Left kidney (tissue), 2 donors: ENCODE measurements around the gene LIN37. TPM values are rescaled to one million over a fixed set of nuclear protein-coding genes. Genes with fewer than 3 reads are reported as not detected.
"Not testable (repeated sequence)": the region's sequence is repeated elsewhere in the genome, so short reads cannot be mapped to it uniquely, and the experiment has no call there.

ENCODE experiments used
- DNase-seq: peaks from one replicate; pipeline ENCODE4 v3.0.0-alpha.2; 2013
- polyA plus RNA-seq: library from polyadenylated mRNA; unstranded; fragments of 120-200 nt; gene quantifications from one replicate; pipeline ENCODE4 v1.2.1, GENCODE V29; 2013; ENCODE audit not compliant: insufficient read length

Gene LIN37
- polyA plus RNA-seq, 1 donor = 8.8 TPM

DNA sequence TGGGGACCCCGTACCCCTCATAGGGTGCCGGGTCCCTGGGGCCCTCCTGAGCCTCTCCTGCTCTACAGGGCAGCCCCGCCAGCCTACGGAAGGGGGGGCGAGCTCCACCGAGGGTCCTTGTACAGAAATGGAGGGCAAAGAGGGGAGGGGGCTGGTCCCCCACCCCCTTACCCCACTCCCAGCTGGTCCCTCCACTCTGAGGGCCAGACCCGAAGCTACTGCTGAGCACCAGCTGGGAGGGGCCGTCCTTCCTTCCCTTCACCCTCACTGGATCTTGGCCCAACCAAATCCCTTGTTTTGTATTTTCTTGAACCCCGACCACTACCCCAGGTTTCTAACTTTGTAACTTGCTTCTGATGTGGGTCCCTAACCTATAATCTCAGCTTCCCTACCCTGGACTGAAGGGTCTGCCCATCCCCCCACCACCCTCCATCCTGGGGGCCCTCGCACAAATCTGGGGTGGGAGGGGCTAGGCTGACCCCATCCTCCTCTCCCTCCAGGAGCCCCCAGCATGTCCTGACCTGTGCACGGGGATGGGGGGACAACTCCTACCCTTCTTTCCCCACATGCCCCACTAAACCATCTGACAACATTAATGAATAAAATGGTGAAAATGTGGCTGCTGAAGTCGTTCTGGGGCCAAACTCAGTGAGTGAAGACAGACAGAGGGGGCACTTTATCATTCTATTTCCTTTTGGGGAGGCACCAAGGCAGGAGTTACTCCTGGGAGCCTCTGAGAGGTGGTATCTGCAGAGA is 40.0 kb downstream of the LIN37 start:
- DNase-seq = no peak

DNA sequence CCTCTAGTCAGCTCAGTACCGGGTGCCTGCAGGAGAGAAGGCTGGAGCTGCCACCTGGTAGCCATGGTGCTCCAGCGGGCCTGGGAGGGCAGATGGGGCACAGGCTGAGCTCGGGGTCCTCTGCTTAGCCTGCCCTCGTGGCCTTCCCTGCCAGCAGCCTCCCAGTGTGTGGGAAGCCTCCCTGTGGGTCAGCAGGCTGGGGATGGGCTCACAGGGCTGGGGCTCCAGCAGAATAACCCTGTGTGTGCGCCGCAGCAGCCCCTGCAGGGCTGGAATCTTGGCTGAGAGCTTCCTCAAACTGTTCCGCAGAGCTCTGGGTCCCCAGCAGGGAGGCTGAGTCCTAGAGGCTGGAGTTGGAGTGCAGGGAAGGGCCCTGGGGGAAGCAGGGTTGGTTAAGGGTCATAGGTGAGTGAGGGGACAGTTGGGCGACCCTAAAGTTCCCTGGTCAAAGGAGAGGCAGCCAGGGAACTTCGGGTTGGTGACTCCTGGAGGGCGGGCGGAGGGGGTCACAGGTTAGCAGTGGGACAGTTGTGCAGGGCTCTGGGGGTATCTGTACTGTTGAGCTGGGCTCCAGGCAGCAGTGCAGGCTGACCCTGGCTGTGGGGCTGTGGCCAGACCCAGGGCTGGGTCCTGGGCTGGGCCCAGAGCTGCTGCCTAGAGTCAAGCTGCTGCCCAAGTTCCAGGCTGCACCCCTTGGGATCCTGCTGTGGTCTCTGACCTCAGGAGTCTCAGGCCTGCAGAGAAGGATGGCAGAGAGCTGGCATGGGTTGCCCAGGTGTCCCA is 41.0 kb downstream of the LIN37 start:
- DNase-seq = no peak

DNA sequence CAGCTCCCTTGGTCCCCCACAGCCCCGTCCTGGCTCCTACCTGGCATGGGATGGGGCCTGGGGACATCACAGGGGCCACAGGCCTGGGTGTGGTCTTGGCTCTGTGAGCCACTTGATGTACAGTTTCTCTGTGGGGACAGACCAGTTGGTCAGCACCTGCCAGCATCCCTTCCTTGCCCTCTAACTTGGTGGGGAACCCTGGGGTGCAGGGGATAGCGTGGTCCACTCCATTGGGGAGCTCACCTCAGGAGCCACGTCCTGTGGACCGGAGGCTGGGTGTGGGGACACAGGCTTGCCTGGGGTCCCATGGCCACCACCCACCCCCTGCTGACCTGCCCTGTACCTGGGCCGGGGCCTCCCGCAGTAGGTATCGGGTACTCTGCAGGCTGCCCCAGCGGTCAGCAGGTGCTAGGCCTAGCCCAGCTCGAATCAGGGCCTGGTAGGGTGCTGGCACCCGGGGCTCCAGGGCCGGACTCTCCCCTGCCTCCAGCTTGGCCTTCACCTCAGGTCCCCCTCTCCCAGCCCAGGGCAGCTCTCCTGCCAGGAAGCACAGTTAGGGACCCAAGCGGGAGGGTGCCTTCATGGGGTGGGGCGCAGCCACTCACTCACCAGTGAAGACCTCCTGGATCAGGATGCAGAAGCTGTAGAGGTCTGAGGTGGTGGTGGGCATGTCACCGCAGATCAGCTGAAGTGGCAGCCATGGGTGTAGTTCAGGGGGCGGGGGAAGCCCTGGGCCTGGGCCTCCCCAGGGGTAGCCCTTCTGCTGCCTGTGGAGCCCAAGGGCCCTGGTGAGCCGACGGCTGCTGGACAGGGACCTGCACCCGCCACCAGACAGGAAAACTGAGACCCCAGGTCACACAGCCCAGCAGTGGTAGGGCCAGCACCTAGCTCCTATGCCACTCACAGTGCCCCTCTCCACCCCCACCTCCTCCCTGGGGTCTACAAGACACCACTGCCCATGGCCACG is 41.9 kb downstream of the LIN37 start:
- no peak for DNase-seq

DNA sequence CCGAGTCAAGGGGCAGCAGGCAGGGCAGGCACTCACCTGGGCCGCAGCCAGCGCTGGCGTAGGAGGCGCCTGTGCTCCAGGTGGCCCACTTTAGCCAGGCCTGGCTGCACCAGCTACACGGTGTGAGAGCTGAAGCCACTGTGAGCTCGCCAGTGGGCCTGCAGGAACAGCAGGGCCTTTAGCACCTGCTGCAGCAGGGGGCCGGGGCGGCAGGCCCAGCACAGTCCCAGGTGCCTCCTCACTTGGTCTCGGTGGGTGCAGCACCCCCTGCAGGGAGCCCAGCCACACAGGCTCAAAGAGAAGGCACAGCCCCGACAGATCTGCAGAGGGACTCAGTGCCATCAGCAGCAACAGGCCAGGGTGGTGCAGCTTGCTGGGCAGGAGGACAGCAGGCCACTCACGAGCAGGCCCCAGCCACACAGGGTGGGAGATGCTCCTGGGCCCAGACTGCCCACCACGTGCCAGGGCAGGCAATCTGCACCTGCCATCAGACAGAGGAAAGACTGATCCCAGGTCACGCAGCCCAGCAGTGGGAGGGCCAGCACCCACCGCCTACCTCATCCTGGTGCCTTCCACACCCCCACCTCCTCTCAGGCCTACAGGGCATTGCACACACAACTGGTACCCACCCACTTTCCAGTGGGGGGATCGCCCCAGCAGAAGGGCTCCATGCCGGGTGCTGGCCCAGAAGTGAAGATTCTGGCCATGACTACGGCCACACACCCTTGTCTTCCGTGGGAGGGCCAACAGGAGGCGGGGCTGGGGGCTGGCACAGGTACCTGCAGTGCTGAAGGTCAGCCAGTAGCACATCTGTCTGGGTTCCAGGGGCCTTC is 42.8 kb downstream of the LIN37 start:
- DNase-seq = no peak

DNA sequence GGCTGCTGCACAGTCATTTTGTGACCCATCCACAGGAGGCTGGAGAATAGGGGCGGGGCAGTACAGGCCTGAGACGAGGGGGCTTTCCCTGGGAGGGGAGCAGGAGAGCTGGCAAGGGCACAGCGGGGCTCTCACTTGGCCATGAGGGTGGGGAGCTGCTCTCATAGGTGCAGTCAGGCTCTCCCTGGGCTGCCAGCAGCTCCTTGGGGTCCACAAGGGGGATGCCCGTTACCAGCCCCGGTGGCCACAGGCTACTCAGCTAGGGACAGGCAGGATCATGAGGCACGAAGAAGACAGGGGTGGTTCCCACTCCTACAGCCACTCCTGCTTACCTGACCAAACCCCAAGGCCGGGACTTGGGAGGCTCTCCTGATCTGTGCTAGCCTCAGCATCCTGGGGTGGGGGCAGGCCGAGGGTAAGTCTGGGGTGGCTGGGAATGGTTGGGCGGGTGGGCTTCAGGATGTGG is 43.5 kb downstream of the LIN37 start:
- no peak for DNase-seq

DNA sequence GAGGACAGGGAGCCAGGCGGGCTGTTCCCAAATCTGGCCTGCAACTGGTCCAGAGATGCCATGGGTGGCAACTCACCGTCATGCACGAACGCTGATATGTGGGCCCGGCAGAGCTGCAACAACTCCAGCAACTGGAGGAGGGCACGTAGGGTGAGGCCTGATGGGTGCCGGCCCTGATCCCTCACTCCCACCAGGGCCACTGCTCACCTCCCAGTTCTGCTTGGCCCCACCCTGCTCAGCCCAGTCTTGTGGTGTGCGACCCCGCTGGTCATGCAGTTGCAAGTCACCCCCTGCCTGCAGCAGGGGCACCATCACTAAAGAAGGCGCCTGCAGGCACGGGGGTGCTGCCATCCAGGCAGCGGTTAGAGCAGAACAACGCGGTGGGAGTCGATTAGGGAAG is 43.9 kb downstream of the LIN37 start:
- no peak for DNase-seq

DNA sequence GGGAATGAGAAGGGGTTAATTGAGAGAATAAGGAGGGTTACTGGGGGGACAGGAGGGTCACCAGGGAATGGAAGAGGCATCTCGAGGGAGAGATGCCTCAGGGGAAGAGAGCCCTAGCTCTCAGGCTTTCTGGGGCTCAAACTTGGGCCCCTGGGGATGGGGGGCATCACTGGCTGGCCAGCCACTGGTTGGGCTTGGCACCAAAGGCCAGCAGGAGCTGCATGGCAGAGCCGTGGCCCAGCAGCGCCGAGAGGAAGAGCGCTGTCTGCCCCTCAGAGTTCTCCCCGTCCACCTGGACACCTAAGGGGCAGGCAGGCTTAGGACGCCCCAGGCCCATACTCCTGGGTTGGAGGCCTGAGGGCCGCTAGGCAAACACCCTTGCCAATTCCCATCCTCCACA is 44.5 kb downstream of the LIN37 start:
- no peak for DNase-seq

DNA sequence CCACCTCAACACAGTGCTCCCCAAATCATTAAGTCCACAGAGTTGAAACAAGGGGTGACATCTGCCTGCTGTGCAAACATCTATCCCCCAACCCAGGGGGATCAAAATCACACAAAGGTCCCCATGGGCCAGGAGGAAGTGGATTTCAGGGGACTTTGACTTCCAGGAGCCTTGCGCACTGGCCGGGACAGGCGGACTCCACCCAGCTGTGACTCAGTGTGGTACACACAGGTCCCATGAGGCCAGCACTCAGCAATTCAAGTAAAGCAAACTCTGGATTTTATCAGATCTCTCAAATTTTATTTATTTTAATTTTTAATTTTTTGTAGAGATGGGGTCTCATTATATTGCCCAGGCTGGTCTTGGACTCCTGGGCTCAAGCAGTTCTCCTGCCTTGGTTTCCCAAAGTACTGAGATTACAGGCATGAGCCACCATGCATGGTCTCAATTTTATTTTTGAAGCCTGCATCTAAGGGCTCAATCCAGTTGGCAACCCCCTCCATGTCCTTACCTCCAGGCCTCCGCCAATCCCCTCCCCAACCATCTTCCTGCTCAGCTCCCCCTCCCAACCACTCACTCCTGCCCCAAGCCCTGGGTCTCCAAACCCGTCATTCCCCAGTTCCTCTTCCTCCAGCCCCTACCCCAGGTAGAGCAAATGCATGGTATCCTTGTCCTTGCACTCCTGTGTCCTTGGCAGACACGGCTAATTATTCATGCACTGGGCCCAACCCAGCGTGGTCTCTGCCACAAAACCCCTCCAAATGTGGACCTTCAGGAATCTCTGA is 45.2 kb downstream of the LIN37 start:
- DNase-seq = no peak

DNA sequence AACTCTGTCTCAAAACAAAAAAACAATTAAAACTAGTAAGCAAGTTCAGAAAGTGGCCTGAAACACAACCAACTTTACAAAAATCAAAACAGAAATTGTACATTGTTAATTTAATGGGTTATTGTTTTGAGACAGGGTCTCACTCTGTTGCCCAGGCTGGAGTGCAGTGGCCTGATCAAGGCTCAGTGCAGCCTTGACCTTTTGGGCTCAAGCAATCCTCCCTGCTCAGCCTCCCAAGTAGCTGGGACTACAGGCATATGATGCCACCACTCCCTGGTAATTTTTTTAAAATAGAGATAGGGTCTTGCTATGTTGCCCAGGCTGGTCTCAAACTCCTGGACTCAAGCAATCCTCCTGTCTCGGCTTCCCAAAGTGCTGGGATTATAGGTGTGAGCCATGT is 47.2 kb downstream of the LIN37 start:
- DNase-seq = not testable (repeated sequence)

DNA sequence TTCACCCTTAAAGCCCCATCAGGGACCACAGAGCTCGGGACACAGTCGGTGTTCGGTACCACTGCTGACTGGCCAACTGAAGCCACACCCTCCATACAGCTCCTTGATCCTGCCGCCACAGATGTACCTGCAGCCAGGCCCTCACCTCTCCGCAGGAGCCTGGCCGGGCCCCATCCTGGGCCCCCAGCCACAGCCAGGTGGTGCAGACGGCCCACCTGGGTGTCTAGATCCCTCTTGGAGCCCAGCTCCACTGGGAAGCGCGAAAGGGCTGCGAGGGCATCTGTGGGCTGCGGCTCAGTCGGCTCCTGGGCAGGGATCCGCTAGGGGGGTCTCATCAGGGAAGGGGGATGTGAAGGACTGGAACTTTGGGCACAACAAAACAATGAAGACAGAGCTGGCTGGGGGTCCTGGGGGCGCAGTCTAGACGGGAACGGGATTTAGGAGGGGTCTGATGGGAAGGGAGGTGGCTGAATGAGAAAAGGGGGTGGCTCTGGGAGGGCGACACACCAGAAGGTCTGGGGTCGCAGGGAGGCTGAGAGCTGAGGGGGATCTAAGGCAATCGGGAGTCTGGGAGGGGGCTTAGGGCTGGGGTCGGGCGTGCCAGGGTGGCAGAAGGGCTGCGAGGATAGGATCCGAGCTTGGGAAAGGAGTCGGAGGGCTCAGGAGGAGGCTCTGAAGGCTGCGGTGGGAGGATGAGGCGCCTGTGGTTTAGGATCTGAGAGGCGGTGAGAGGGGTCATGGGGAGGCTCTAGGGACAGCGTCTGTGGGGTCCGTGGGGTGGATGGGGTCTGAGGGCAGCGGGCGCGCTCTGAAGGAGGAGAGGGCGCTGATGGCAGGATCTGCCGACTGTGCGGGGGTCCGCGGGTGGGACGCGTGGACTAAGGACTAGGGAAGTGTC is 48.5 kb downstream of the LIN37 start:
- DNase-seq = no peak

DNA sequence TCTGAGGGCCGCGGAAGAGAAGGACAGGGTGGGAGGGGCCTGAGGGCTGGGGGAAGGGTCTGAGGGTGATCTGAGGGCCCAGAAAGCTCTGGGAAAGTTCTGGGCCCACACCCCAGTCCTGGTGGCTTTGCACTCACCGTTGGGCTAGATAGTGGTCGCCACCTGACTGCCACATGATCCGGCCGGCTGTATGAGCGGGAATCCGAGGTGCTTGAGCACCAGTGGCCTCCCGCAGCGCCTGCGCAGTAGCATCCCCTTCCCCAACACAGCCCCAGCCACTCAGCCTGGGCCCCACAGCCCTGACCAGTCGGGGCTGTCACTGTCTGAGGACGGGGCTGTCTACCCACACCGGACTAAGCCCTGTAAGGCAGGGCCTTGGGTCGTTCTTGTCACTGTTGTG is 49.3 kb downstream of the LIN37 start:
- no peak for DNase-seq

DNA sequence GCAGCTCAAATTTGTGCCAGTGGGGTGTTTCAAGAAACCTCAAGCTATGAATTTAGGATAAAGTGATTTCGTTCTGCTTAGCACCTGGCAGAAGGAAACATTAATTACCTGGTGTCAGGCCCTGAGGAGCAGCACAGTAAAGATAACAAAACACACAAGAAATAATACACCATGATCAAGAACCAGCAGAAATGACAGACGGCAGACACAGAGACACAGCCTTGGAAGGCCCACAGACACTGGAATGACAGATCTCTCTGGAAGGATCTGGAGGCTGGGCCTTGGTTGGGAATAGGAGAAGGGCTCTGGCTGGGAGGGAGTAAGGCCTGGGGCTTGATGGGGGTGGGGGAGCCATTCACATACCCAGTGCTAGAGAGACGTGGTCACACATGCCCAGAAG is 53.5 kb downstream of the LIN37 start:
- no peak for DNase-seq

Other genes starting within 250 kb of the LIN37 start
- 92.0 TPM for gene DMKN, start 234.9 kb upstream of the LIN37 start, polyA plus RNA-seq
- not detected for gene SBSN, start 220.3 kb upstream of the LIN37 start, polyA plus RNA-seq
- gene GAPDHS, start 215.1 kb upstream of the LIN37 start, polyA plus RNA-seq = not detected
- gene TMEM147, start 202.9 kb upstream of the LIN37 start, polyA plus RNA-seq = 81.5 TPM
- gene ATP4A, start 184.9 kb upstream of the LIN37 start, polyA plus RNA-seq = not detected
- gene PMIS2, start 162.4 kb upstream of the LIN37 start, polyA plus RNA-seq = not detected
- 30.1 TPM for gene HAUS5, start 135.8 kb upstream of the LIN37 start, polyA plus RNA-seq
- gene RBM42, start 119.5 kb upstream of the LIN37 start, polyA plus RNA-seq = 50.8 TPM
- gene ETV2, start 106.8 kb upstream of the LIN37 start, polyA plus RNA-seq = 0.60 TPM
- gene COX6B1, start 100.3 kb upstream of the LIN37 start, polyA plus RNA-seq = 300 TPM
- gene UPK1A, start 82.1 kb upstream of the LIN37 start, polyA plus RNA-seq = 13.1 TPM
- gene ZBTB32, start 44.0 kb upstream of the LIN37 start, polyA plus RNA-seq = 0.32 TPM
- 34.5 TPM for gene KMT2B, start 30.6 kb upstream of the LIN37 start, polyA plus RNA-seq
- 4.9 TPM for gene IGFLR1, start 6.1 kb upstream of the LIN37 start, polyA plus RNA-seq
- gene U2AF1L4, start 3.2 kb upstream of the LIN37 start, polyA plus RNA-seq = 19.0 TPM
- gene PSENEN, start 2.9 kb upstream of the LIN37 start, polyA plus RNA-seq = 54.4 TPM
- 19.7 TPM for gene HSPB6, start 8.5 kb downstream of the LIN37 start, polyA plus RNA-seq
- gene PROSER3, start 9.6 kb downstream of the LIN37 start, polyA plus RNA-seq = 26.5 TPM
- gene ARHGAP33, start 27.0 kb downstream of the LIN37 start, polyA plus RNA-seq = 27.3 TPM
- gene PRODH2, start 64.3 kb downstream of the LIN37 start, polyA plus RNA-seq = 39.3 TPM
- 123 TPM for gene NPHS1, start 103.9 kb downstream of the LIN37 start, polyA plus RNA-seq
- 9.0 TPM for gene KIRREL2, start 108.3 kb downstream of the LIN37 start, polyA plus RNA-seq
- gene APLP1, start 120.0 kb downstream of the LIN37 start, polyA plus RNA-seq = 25.0 TPM
- gene NFKBID, start 152.0 kb downstream of the LIN37 start, polyA plus RNA-seq = 4.4 TPM
- gene HCST, start 154.0 kb downstream of the LIN37 start, polyA plus RNA-seq = 1.1 TPM
- gene TYROBP, start 159.7 kb downstream of the LIN37 start, polyA plus RNA-seq = 7.4 TPM
- 10.2 TPM for gene LRFN3, start 187.8 kb downstream of the LIN37 start, polyA plus RNA-seq
- gene SDHAF1, start 246.6 kb downstream of the LIN37 start, polyA plus RNA-seq = 9.4 TPM